NCI-H510A (cell line): ENCODE measurements around the gene ZACN.

ENCODE experiments used
- DNase-seq: peaks from one replicate; lab custom pipeline; 2025; lab: John Stamatoyannopoulos, UW

Gene ZACN

DNA sequence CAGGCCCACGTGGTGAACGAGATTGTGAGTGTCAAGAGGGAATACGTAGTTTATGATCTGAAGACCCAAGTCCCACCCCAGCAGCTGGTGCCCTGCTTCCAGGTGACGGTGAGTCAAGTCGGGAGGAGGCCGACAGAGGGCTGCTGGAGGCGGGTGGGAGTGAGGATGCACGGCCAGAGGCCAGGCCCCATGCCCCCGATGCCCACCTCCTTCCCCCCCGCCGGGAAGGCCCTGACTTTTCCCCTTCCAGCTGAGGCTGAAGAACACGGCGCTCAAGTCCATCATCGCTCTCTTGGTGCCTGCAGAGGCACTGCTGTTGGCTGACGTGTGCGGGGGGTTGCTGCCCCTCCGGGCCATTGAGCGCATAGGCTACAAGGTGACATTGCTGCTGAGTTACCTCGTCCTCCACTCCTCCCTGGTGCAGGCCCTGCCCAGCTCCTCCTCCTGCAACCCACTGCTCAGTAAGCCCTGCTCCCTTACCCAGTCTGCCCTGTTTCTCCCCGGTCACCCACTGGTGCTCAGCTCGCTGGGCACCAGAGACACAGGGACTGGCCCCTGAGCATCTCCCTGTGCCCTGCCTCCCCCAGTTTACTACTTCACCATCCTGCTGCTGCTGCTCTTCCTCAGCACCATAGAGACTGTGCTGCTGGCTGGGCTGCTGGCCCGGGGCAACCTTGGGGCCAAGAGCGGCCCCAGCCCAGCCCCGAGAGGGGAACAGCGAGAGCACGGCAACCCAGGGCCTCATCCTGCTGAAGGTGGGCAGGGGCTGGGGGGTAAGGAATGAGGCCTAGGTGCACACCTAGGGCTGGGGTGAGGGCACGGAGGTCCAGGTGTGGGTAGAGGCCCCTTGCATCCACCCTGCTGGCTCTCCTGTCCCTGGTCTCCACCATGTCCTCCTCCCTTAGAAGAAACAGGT, 2.6 kb downstream of the ZACN start:
- DNase-seq: no peak

DNA sequence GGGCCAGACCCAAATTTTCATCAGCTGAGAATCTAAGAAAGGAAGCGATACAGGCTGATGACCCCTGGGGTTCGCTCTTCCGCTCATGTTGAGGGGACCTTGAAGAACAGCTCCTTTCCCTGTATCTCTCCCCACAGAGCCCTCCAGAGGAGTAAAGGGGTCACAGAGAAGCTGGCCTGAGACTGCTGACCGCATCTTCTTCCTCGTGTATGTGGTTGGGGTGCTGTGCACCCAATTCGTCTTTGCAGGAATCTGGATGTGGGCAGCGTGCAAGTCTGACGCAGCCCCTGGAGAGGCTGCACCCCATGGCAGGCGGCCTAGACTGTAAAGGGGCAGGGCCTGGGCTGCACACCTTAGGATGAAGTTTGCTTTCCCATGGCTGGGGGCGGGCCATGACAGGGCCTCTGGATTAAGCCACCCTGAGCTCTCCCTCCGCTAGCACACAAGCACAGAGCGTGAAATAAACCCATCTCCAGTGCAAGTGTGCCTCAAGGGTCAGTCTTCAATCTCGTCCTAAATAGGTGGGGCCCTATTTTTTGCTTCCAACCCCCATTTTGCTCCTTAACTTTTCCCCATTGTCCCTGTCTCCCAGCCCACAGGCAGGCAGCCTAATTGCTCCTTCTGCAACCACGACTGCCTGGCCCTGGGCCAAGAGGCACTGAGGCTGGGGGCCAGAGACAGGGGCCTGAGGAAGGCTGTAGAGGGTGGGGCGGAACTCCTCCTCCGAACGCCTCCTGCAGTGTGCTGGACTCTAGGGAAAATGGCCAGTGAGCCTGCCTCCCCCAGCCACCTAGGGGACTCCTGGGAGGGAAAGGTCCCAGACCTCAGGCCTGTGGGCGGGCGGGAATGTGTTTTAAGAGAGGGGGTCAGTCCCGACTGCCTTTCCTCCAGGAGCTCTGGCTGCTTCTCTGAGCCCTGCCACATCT, 3.6 kb downstream of the ZACN start:
- no peak for DNase-seq

DNA sequence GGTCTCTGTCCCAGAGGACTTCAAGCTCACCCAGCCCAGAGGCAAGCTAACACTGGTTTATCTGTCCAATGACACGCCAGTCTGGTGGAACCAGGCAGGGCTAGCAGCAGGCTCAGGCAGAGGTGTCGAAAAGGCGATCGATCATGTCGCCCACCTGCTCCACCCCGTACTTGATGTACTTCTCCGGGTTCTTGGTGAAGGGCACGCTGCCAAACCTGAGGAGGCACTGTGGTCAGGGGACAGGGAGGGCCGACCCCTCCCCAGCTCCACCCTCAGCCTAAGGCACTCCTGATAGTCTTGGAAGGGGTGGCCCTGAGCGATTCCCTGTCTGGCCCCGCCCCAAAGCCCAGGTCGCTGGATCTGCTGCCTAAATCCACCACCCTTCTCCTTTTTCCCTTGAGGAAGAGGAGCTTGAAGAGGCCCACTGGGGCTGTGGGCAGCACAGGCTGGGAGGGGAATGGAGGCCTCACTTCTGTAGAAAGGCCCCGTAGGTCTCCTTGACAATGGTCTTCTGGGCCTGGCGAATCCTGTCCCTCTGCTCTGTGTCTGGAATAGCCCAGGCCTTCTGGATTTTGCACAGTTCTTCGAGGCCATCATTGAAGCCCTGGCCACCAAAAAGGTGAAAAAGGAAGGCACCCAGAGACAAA, 4.7 kb downstream of the ZACN start:
- DNase-seq: no peak

DNA sequence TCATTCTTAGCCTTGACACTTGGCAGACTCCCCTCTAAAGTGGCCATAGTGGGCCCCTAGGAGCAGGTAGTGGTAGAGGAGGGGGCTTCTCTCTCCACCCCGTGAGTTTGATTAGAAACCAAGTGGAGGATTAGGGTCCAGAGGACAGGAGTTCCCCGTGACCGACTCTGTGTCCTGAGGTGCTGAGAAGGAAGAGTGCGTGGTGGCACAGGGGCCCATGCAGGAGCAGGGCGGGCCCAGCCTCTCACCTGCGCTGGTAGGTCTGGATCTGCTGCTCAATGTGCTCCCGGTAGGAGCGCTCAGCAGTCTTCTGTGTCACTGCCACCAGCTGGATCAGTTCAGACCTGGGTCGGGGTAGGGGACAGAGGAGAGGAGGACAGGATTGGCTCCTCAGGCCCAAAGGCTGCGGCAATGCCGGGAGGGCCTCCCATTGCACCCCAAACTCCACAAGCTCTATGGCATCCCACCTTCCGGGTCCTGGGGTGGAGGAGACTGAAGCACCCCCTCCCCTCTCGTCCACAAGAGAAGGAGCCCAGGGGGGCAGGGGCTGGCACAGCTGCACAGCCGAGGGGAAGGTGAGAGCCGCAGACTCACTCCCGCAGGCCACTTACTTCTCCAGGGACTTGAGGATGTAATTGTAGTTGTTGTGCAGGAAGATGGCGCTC, 6.2 kb downstream of the ZACN start:
- no peak for DNase-seq

DNA sequence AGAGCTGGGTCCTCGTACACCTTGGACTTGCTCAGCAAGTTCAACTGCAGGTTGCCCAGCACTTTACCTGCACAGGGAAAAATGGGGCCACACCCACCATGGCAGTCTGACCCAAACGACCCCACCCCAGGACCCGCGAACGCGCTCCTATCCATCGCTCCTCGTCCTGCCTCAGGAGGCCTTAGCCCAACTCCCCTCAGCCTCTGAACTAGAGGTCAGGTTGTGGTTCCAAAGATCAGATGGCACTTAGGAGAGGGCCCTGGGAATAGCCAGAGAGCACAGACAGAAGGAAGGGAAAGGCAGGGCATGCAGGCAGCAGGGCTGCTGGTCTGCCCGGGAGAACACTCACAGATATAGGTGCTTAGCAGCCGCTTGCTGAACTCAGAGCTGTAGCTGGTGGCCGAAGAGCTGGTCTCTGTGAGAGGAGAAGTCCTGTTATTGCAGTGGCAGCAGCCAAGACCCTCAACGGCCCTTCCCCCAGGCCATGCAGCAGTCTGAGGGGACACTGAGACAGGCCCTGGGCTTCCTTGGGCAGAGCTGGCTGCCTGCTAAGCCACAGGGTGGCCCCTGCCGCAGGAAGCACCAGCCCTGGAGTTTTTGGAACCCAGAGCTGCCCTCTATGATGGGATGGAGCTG, 6.9 kb downstream of the ZACN start:
- DNase-seq: no peak

DNA sequence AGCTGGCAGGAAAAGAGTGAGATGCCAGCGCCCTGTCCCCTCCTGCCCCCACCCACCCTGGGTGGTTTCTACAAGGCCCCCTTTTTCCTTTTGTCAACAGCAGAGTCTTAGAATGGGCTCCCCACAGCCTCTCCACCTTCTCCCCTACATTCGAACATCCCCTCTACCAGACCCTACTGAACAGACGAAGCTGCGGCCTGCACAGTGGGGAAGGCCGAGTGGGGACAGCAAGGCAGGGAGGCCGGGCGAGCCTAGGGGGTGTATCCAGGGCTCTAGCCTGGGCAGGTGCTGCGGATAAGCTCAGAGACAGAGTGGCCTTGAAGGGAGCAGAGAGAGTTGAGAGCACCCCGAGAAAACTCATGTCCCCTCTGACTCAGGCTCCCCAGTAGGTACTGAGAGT, 7.4 kb downstream of the ZACN start:
- DNase-seq: no peak

DNA sequence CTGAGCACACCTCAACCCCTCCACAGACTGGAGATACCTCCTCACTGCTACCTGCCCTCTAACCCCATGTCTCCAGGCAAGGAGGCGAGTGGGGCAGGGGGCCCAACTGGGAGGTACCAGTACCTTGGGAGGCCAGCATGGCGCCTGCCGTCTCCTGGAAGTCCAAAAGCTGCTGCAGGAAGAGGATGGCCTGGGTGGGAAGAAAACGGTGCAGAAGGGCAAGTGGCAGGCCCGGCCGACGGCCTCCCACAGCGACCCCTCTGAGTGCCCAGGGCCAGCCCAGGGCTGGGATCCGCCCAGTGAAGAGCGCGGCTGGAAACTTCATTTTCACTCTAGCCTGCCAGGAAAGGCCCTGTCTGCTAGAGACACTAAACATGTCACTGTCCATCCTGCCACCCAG, 8.5 kb downstream of the ZACN start:
- no peak for DNase-seq

DNA sequence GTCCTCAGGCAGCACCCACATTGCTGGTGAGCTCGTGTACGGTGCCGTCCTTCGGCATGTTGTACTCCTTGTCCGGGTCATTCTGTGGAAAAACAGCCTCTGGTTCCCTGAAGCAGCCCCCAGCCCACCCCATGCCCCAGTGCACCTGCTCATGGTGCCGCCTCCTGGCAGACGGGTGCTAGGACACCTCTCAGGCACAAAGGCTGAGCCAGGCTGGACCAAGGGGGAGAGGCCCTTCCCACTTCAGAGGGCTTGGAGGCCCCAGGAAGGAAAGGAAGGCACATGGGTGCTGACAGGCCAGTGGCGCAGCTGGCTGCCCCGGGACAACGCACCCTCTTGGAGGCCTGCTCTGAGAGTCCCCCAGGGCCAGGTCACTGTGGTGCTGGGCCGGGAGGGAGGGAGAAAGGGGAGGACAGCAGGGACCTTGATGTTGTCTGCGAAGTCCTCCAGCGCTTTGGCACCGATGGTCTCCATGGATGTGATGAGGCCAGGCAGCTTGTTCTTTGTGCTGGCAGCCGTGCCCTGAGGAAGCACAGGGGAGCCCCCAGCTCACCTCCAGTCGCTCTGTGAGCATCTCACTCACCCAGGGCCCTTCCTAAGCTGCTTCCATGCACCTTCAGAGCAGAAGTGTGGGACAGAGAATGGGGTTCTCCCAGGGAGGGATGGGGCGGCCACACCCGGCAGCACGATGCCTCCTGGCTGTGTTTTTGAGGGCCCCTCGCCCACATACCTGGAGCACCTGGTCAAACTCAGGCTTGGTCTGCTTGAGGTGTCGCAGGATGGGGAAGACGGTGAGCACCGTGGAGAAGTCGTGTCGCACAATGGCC, 9.3 kb downstream of the ZACN start:
- DNase-seq: no peak

DNA sequence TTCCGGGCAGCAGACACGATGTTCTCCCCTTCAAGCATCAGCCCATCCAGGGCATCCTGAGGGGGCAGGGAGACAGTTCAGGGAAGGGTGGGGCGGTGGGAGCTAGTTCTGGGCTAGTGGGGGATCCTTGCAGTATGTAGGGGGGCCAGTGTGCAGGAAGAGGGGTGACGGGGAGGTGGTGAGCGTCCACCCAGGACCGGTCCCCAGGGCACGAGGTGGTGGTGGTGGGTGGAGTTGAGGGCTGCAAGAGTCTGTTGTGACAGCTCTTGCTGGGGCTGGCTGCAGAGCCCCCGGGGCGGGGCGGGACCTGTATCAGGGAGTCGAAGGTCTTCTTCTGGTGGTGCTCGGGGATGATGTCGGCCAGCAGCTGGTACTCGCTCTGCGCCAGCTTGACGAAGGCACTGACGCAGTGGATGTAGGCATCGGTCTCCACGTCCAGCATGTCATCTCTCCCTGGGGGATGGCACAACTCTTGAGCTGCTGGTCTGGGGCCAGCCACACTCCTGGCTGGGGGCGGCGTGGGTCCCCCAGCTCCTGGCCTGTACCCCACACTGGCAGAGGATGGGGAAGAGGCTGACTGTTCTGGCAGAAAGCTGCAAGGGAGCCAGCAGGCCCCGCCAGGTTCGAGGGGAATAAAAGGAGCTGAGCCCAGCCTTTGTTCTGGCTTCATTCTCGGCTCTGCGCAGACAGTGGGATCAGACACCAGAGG, 10.0 kb downstream of the ZACN start:
- no peak for DNase-seq

DNA sequence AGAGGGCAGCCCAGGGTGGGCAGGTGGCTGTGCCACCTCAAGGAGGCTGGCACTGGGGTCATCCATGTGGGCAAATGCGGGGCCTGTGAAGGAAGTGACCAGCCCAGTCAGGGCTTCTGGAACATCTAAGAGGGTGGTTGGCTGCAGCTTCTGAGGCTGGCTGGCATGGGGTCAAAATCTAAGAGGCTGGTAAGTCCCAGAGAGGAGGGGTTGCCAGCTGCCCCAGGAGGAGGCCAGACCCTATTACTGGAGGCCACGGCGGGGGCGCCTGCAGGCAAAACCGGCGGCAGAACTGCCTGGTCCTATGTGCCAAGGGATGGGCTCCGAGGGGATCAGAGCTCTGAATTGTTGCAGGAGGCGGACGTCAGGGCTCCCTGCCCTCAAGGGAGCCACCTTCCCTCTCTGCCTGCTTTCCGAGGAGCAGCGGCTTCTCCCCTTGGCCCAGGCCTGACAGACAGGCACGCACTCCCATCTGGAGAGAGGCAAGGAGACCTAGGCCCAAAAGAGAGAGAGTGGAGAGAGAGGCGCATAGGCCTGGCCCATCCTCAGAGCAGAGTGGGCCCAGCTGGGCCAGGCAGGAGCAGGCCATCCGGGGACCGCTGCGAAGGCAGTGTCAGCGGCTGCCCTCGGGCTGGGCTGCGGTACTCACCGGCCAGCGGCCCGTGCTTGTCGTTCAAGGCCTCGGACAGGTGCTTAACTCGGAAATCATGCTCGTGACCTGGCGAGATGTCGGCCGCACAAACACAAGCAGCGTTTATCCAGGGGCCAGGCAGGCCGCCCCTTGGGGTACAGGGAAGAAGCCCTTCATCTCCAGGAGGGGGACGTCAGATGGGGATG, 10.9 kb downstream of the ZACN start:
- no peak for DNase-seq

DNA sequence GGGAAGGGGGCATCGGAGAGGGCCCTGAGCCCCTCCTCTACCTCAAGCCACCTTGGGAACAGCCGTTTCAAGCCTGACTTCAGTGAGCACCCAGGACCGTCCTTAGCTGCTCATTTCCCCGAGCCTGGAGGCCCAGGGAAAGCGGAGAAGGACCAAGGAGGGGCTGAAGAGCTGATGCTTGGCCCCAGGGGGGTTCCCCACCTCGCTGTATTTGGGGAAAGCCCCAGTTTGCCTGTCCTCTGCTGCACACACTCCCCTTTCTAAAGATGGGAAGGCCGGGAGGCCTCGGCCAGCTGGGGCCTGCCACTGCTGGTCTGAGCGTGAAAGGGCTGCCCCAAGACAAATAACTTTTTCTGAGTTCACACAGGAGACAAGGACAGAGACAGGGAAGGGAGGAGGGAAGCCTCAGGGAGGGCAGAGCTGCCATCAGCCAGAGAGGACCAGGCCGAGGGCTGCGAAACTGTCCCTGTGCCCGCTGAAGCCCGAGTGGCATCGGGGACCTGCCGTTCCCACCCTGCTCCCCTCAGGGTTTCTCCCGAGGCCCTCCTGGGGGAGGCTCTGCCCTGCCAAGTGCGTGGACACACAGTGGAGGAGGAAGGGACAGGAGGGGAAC, 11.6 kb downstream of the ZACN start:
- no peak for DNase-seq

DNA sequence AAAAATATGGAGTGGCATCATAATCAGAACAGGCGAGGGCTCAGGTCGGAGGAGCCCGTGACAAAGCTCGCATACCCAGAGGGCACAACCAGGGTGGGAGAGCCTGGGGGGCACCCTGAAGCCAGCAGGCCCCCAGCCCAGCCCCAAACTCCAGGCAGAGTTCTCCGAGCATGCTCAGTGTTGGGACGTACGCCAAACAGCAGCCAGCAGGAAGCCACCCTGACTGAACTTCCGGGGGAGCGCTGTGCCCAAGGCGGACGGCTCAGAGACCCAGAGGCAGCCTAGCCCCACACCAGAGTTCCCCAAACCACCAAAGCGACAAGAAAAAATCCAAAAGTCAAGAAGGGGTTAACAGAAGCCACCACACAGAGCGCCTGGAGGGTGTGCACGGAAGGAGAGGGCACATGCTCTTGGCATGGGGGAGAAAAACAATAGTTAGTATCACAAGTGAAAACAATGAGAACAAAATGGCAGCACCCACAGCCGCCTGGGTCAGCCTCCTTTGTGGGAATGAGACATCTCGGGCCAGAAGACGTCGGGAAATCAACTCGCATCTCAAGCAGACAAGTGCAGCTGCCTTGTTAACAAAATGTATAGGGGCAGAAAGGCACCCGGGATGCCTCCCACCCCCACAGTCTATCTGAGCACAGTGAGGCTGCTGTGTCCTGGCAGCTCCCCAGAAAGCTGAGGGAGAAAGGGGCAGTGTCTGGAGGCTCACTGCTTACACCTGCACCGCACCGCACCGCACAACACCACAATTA, 12.7 kb downstream of the ZACN start:
- no peak for DNase-seq

DNA sequence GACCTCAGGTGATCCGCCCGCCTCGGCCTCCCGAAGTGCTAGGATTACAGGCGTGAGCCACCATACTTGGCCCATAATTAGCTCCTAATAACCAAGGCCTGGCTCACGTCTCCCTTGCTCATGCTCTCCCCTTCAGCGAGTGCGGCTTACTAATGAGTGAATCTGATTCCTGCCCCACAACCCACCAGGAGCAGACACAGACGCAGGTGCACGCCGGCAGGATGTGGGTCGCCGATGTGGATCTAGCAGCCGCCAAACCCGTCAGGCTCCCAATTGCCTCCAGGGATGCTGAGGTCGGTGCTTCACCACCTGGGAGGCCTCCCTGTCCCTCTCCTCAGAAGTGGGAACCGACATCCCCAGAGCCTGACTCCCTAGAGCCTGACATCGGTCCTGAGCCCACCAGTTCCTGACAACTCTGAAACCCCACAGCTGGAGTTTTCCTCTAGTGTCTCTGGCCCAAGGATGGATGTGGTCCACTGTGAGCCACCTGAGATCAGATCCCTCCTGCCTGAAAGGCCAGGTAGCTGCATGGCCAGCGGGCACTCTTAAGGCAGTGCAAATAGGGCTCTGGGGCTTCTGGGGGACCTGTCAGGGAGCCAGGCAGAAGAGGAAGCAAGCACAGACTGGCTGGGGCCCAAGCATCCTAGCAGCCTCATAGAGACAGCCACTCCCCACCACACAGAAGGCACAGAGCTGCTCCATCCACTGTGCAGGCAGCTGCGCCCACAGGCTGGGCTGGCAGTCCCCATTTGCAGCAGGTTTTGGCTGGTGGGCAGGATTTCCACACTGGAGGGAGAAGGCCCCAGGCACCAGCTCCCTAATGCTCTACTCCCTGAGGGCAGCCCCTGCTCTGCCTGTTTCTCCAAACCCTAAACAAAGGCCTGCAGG, 13.8 kb downstream of the ZACN start:
- no peak for DNase-seq

DNA sequence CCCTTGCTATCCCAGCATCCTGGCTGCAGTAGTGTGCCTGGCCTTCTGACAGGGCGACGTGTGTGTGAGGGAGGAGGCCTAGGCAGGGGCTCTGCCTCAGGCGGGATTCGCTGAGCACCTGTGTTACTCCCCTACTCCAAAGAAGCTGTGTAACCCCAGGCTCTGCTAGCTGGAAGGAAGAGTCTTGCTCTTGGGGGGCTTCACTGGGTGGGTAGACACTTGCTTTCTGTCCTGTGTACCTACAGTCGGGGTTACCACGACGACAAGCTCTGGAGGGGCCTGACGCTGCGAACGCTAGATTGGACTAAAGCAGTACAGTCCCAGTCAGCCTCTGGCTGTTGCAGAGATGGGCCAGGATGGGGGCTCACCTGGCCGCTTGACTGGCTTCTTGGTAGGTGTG, 15.1 kb downstream of the ZACN start:
- no peak for DNase-seq

DNA sequence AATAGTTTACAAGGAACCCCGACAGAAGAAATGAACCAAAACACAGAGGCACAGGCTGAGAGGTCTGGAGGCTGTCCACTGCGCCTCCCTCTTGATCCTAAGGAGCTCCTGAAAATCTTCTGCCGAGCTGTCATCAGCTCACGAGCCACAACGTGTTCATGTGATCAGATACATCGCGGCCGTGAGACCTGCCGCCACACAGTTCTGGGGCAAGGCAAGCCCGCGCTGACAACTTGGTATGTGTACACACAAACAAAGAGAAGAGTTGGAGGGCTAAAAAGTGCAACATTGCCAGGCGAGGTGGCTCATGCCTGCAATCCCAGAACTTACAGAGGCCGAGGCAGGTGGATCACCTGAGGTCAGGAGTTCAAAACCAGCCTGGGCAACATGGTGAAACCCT, 17.0 kb downstream of the ZACN start:
- no peak for DNase-seq

DNA sequence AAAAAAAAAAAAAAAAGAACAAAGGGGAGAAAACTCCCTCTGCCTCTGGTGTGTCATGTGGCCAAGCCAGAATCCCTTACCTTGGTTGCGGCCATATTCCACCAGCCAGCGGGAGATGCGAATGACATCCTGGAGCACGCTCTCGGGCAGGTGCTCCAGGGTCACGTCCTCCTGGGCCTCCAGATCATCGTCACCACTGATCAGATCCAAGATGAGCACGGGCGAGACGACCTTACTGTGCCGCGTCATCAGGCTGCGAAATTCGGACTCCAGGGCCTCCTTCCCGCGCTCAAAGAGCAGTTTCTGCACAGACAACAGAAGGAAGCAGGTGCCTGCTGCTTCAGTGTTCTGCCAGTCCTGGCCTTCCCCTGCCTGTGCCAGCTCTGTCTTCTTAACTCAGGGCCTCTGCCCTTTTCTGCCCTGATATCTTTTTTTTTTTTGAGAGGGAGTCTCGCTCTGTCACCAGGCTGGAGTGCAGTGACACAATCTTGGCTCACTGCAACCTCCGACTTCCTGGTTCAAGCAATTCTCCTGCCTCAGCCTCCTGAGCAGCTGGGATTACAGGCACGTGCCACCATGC, 18.8 kb downstream of the ZACN start:
- no peak for DNase-seq

DNA sequence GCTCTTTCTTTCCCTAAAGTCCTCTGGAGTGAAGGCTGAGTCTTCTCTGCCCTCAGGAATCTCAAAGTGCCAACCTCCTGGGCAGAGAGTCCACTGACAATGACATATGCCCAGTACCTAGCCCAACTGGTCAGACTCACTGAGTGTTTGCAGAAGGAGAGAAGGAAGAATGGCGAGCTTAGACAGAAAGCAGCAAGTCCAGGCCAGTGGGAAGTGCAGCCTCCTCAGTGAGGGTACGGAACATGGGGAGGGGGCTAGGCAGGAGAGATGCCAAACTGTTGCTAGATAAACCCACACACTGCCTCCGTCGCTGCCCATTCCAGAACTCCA, 23.9 kb downstream of the ZACN start:
- DNase-seq: no peak
